Measurements from ENCODE around the gene TMEM132E.

TMEM132E gene

DNA sequence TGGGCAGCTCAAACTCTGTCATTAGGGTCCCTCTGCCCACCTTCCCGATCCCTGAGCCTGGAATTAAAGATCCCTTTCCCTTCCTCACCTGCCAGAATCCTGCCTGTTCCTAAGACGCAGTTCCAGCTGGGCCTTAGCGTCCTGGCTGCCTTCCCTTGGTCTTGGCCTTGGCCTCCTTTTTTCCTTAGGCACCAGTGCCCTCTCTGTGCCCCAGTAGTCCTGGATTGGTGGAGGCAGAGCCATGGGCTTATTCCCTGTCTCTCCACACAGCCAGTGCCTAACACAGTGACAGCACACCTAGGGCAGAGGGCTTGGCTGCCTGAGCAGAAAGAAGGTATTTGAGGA lies 3.5 kb downstream of the TMEM132E start:
- H3F3A ChIP-seq (ENCODE audit: insufficient read depth, low read length), result no peaks in the 10 kb centered on the region
- no peaks in the 10 kb centered on the region for H4K20me1 ChIP-seq (ENCODE audit: insufficient read depth, low read length)
- no peak overlapping the region for H3K9ac ChIP-seq (ENCODE audit: low read length)
- H3K79me2 ChIP-seq (ENCODE audit: insufficient read depth, low read length), result no peaks in the 10 kb centered on the region
- no peaks in the 10 kb centered on the region for H3K9me3 ChIP-seq (ENCODE audit: low read length)
- TF ChIP-seq CTCF (IDR thresholded peaks at IDR 0.05; ENCODE audit: low read length) (no peak), EZH2 (IDR thresholded peaks at IDR 0.05; ENCODE audit: borderline replicate concordance, low read length) (no peak)
- H2AFZ ChIP-seq (ENCODE audit: low read length), result no peak overlapping the region
- H3K4me1 ChIP-seq (ENCODE audit: insufficient read depth, low read length, severe bottlenecking), result no peaks in the 10 kb centered on the region
- no peak overlapping the region for H3K27ac ChIP-seq (ENCODE audit: low read depth, low read length, poor library complexity, severe bottlenecking)
- no peak overlapping the region for H3K4me2 ChIP-seq (ENCODE audit: low read length)
- no peaks in the 10 kb centered on the region for H3K9me2 ChIP-seq (ENCODE audit: low read depth, low read length)
- peaks cover 3% of the 10 kb centered on the region; the same call in 1 of the 2 replicates for H3K27me3 ChIP-seq (ENCODE audit: insufficient read depth, low read length)
- H3K4me3 ChIP-seq (ENCODE audit: low read depth, low read length, poor library complexity, severe bottlenecking), result no peak overlapping the region
- H3K36me3 ChIP-seq (ENCODE audit: insufficient read depth, low read length), result no peaks in the 10 kb centered on the region

- Histone ChIP-seq H3K27ac (ENCODE audit: low read depth, low read length, poor library complexity, severe bottlenecking) (no peak overlapping the region), H3K4me3 (ENCODE audit: low read depth, low read length, poor library complexity, severe bottlenecking) (no peak overlapping the region), H3K27me3 (ENCODE audit: insufficient read depth, low read length) (peaks cover 3% of the 10 kb centered on the region; the same call in 1 of the 2 replicates), H3K4me1 (ENCODE audit: insufficient read depth, low read length, severe bottlenecking) (no peaks in the 10 kb centered on the region), H3K9me3 (ENCODE audit: low read length) (no peaks in the 10 kb centered on the region), H3K79me2 (ENCODE audit: insufficient read depth, low read length) (no peaks in the 10 kb centered on the region), H3K36me3 (ENCODE audit: insufficient read depth, low read length) (no peaks in the 10 kb centered on the region), H3K9me2 (ENCODE audit: low read depth, low read length) (no peaks in the 10 kb centered on the region), H3F3A (ENCODE audit: insufficient read depth, low read length) (no peaks in the 10 kb centered on the region), H3K4me2 (ENCODE audit: low read length) (no peak overlapping the region), H3K9ac (ENCODE audit: low read length) (no peak overlapping the region), H2AFZ (ENCODE audit: low read length) (no peak overlapping the region), H4K20me1 (ENCODE audit: insufficient read depth, low read length) (no peaks in the 10 kb centered on the region)
- TF ChIP-seq EZH2 (IDR thresholded peaks at IDR 0.05; ENCODE audit: borderline replicate concordance, low read length) (no peak), CTCF (IDR thresholded peaks at IDR 0.05; ENCODE audit: low read length) (peak; percentile 24; the same call in 1 of the 2 replicates)
Measured at GRCh38 chr17:34584805-34585416, 5.5 kb downstream of the TMEM132E start.

GRCh38 chr17:34586346-34586846 lies 7.0 kb downstream of the TMEM132E start:
- no peak overlapping the region for H3K4me3 ChIP-seq (ENCODE audit: low read depth, low read length, poor library complexity, severe bottlenecking)
- no peaks in the 10 kb centered on the region for H3K36me3 ChIP-seq (ENCODE audit: insufficient read depth, low read length)
- H3K4me1 ChIP-seq (ENCODE audit: insufficient read depth, low read length, severe bottlenecking), result no peaks in the 10 kb centered on the region
- H3K4me2 ChIP-seq (ENCODE audit: low read length), result no peak overlapping the region
- H3K27me3 ChIP-seq (ENCODE audit: insufficient read depth, low read length), result peaks cover 3% of the 10 kb centered on the region; the same call in 1 of the 2 replicates
- no peaks in the 10 kb centered on the region for H3F3A ChIP-seq (ENCODE audit: insufficient read depth, low read length)
- H3K9ac ChIP-seq (ENCODE audit: low read length), result no peak overlapping the region
- no peak overlapping the region for H3K27ac ChIP-seq (ENCODE audit: low read depth, low read length, poor library complexity, severe bottlenecking)
- H2AFZ ChIP-seq (ENCODE audit: low read length), result no peak overlapping the region
- H3K9me3 ChIP-seq (ENCODE audit: low read length), result no peaks in the 10 kb centered on the region
- H4K20me1 ChIP-seq (ENCODE audit: insufficient read depth, low read length), result no peaks in the 10 kb centered on the region
- no peaks in the 10 kb centered on the region for H3K79me2 ChIP-seq (ENCODE audit: insufficient read depth, low read length)
- H3K9me2 ChIP-seq (ENCODE audit: low read depth, low read length), result no peaks in the 10 kb centered on the region
- no peak for TF ChIP-seq CTCF (IDR thresholded peaks at IDR 0.05; ENCODE audit: low read length)
- no peak for TF ChIP-seq EZH2 (IDR thresholded peaks at IDR 0.05; ENCODE audit: borderline replicate concordance, low read length)
